Activated CD8-positive, alpha-beta T cell treated with anti-CD3 and anti-CD28 coated beads for 36 hours (primary cell): ENCODE measurements around the gene HES2. TPM values are rescaled to one million over a fixed set of nuclear protein-coding genes. Genes with fewer than 3 reads are reported as not detected.

Experiments used
- ATAC-seq: fragments of 200-7000 bp; cut with Tn5 transposase; one replicate; pipeline ENCODE4 v1.10.0; 2021; ENCODE audit warnings: mild to moderate bottlenecking, moderate library complexity
- CTCF ChIA-PET: fragments of 350-600 bp; sonication (Branson Sonifier 250); formaldehyde crosslinking; loops from one replicate; lab custom pipeline; 2021; ENCODE audit warnings: antibody characterized with exemption; lab: Charles Lee
- POLR2A ChIA-PET: fragments of 350-600 bp; sonication (Branson Sonifier 250); formaldehyde crosslinking; loops from one replicate; lab custom pipeline; 2021; ENCODE audit warnings: antibody characterized with exemption; lab: Charles Lee
- DNase-seq: peaks from one replicate; pipeline ENCODE4 v3.0.0-alpha.2; 2020
- H3K27ac Mint-ChIP-seq: one replicate; pipeline ENCODE4 v1.8.0; 2021; ENCODE audit warnings: mild to moderate bottlenecking, mixed read lengths
- H3K27me3 Mint-ChIP-seq: one replicate; pipeline ENCODE4 v1.8.0; 2021; ENCODE audit warnings: mixed read lengths
- H3K36me3 Mint-ChIP-seq: one replicate; pipeline ENCODE4 v1.8.0; 2021; ENCODE audit warnings: low read depth, mixed read lengths
- H3K4me1 Mint-ChIP-seq: one replicate; pipeline ENCODE4 v1.8.0; 2021; ENCODE audit warnings: low read depth, mixed read lengths
- H3K4me3 Mint-ChIP-seq: one replicate; pipeline ENCODE4 v1.8.0; 2021; ENCODE audit warnings: mild to moderate bottlenecking, moderate library complexity, mixed read lengths
- H3K9me3 Mint-ChIP-seq: one replicate; pipeline ENCODE4 v1.8.0; 2021; ENCODE audit warnings: mixed read lengths
- intact Hi-C: fragments of 100-400 bp; cut with micrococcal nuclease; formaldehyde crosslinking; loops from one replicate; pipeline ENCODE4 v1.10.0; 2022
- total RNA-seq, 2 experiments: library from RNA; stranded (reverse); gene quantifications; one replicate each; pipeline ENCODE4 v1.2.3, GENCODE V29; 2021
- TF ChIP-seq, protein P1 (sequence below): fragments of 200-600 bp; IDR thresholded peaks from one replicate; pipeline ENCODE4 v1.8.0; 2022; ENCODE audit warnings: antibody characterized with exemption, mild to moderate bottlenecking

HES2 gene
- total RNA-seq, 2 experiments from 2014 or later, result 0.29 TPM; not detected in 1

DNA sequence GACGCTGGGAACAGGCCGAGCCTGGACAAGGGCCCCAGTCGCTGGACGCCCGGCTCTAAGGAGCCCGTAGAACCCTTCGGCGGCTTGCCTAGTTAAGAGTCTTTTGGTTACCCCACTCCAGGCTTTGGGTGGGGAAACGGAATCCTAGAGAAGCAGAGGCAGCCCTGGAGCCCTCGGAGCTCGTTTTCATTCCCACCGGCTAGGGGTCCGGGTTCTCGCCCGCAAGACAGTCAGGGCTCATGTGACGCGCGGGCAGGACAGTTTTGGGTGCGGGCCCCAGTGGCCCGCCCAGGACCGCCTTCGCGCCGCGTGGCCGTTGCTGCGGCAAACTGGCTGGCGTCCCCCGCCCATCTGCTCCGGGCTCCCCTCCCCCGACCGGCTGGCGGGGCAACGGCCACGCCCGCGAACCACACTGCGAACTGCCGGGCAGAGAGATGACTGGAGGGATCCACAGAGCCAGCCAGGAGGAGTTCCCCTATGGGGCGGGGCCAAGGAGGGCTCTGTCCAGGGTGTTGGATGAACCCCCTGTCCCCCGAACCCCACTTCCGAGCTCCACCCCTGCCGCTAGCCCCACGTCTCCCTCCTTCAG lies 829 bp upstream of the HES2 start:
- intact Hi-C loops, result no loop called here
- no peak for DNase-seq
- Mint-ChIP-seq H3K4me1 (peaks cover 14% of the 10 kb centered on the region), H3K27me3 (peaks cover 70% of the 10 kb centered on the region), H3K36me3 (no peaks in the 10 kb centered on the region), H3K9me3 (no peaks in the 10 kb centered on the region), H3K27ac (no peak overlapping the region), H3K4me3 (no peak overlapping the region)
- ChIA-PET CTCF (interaction anchor here (0.7 to 10.7 kb wide), 6 partner anchors 15 to 173 kb away, joined by 3 to 79 read pairs (median 24); no protein-coding TSS in a partner anchor), POLR2A (interaction anchor here (0.7 to 1.4 kb wide), 2 partner anchors 16 to 27 kb away, joined by 3 to 6 read pairs; partner anchors contain the start of gene ACOT7)
- TF ChIP-seq, protein P1, sequence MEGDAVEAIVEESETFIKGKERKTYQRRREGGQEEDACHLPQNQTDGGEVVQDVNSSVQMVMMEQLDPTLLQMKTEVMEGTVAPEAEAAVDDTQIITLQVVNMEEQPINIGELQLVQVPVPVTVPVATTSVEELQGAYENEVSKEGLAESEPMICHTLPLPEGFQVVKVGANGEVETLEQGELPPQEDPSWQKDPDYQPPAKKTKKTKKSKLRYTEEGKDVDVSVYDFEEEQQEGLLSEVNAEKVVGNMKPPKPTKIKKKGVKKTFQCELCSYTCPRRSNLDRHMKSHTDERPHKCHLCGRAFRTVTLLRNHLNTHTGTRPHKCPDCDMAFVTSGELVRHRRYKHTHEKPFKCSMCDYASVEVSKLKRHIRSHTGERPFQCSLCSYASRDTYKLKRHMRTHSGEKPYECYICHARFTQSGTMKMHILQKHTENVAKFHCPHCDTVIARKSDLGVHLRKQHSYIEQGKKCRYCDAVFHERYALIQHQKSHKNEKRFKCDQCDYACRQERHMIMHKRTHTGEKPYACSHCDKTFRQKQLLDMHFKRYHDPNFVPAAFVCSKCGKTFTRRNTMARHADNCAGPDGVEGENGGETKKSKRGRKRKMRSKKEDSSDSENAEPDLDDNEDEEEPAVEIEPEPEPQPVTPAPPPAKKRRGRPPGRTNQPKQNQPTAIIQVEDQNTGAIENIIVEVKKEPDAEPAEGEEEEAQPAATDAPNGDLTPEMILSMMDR, result no peak
- no peak for ATAC-seq

GRCh38 chr1:6419397-6419803 lies 319 bp downstream of the HES2 start:
- ATAC-seq, result no peak
- H3K4me1 Mint-ChIP-seq, result peaks cover 20% of the 10 kb centered on the region
- H3K27ac Mint-ChIP-seq, result no peak overlapping the region
- TF ChIP-seq, protein P1, result no peak
- intact Hi-C loops, result no loop called here
- ChIA-PET CTCF (interaction anchor here (0.8 to 10.7 kb wide), 5 partner anchors 13 to 173 kb away, joined by 3 to 79 read pairs (median 3); no protein-coding TSS in a partner anchor), POLR2A (no interaction called here)
- peaks cover 75% of the 10 kb centered on the region for H3K27me3 Mint-ChIP-seq
- no peak overlapping the region for H3K4me3 Mint-ChIP-seq
- no peak for DNase-seq
- no peaks in the 10 kb centered on the region for H3K36me3 Mint-ChIP-seq
- no peaks in the 10 kb centered on the region for H3K9me3 Mint-ChIP-seq

DNA sequence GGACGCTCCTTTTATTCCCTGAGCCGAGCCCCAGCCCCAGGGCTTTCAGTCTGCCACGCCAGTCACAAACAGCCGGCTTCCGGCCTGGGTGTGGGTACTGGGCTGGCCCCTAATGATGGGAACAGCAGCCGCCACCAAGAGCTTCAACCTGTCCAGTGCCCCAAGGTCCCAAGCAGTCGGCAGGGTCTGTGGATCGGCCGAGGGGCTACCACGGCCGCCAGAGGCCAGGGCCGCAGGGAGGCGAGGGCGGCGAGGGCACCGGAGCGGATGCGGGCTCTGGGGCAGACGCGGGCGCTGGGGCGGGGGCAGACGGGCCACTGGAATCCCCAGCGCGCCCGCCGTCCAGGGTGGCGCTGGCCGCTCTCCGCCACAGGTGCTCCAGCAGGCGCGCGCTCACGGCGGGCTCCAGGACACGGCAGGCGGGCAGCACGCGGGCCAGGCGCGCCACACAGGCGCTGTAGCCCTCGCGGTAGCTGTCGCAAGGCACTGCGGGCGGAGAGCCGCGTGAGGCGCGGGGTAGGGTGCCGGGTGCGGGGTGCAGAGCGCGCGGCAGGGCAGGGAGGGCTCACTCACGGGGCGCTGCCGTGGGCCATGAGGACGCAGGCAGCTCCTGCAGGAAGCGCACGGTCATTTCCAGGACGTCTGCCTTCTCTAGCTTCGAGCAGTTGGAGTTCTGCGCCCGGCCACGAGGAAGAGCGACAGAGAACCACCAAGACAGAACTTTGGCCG lies 887 bp downstream of the HES2 start:
- ATAC-seq, result no peak
- no peak for DNase-seq
- no peak overlapping the region for H3K27ac Mint-ChIP-seq
- H3K4me3 Mint-ChIP-seq, result no peak overlapping the region
- peaks cover 17% of the 10 kb centered on the region for H3K4me1 Mint-ChIP-seq
- no peaks in the 10 kb centered on the region for H3K9me3 Mint-ChIP-seq
- intact Hi-C loops, result no loop called here
- CTCF ChIA-PET, result interaction anchor here (0.8 to 10.7 kb wide), 5 partner anchors 14 to 173 kb away, joined by 3 to 79 read pairs (median 3); no protein-coding TSS in a partner anchor
- H3K36me3 Mint-ChIP-seq, result no peaks in the 10 kb centered on the region
- TF ChIP-seq, protein P1, result no peak
- POLR2A ChIA-PET, result interaction anchor here (0.6 kb wide), 1 partner anchor 59 kb away, joined by 3 read pairs; no protein-coding TSS in a partner anchor
- peaks cover 73% of the 10 kb centered on the region for H3K27me3 Mint-ChIP-seq

DNA sequence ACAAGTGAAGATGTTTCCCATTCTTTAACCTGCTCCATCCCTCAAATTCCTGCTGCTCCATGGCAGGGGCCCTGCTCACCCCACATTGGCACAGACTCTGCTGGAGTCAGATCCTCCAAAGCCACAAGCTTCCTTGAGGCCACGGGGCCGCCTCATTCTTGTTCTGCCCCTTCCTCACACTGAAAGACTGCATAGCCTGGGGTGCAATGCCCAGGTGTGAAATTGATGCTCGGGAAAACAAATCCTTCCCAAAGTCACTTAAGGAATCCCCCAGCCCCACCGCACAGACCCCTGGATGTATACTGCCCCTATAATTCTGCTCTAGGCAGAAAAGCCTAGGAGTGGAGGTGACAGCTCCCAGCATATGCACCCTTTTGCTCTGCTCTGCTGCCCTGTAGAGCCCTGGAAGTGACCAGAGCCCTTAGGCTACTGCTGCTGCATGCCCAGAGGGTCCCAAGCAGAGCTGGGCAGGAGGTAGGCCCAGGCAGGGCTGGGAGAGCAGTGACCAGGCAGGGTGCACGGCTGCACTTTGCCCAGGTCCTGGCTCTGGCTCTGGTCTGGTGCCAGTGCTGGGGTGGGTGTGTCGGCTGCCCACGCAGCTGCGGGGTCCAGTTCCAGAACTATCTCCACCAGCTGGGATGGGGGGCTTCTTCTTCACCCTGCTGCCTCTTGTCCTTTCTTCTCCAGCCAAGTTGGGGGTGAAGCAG lies 1.6 kb downstream of the HES2 start:
- CTCF ChIA-PET, result interaction anchor here (1.2 to 10.7 kb wide), 3 partner anchors 9 to 20 kb away, joined by 3 to 79 read pairs (median 16); no protein-coding TSS in a partner anchor
- POLR2A ChIA-PET, result no interaction called here
- no peaks in the 10 kb centered on the region for H3K36me3 Mint-ChIP-seq
- H3K4me1 Mint-ChIP-seq, result peaks cover 11% of the 10 kb centered on the region
- no peak overlapping the region for H3K27ac Mint-ChIP-seq
- H3K4me3 Mint-ChIP-seq, result no peak overlapping the region
- H3K27me3 Mint-ChIP-seq, result peaks cover 73% of the 10 kb centered on the region
- intact Hi-C loops, result no loop called here
- no peaks in the 10 kb centered on the region for H3K9me3 Mint-ChIP-seq
- TF ChIP-seq, protein P1, result no peak
- no peak for DNase-seq
- ATAC-seq, result no peak
